Spleen (tissue), 13 donors: ENCODE results near the gene CYP2A13. TPM values are rescaled to one million over a fixed set of nuclear protein-coding genes. Genes with fewer than 3 reads are reported as not detected.
"Not testable (repeated sequence)": the region's sequence is repeated elsewhere in the genome, so short reads cannot be mapped to it uniquely, and the experiment has no call there.

ENCODE experiments used
- DNase-seq: peaks from one replicate; pipeline ENCODE4 v3.0.0-alpha.2; 2020
- H3K27ac ChIP-seq, 8 donors: fragments of 200-600 bp; sonication (generic) in 7 of 8; 1 replicate in 4 of 8; 2 replicates in 4 of 8; pipeline versions ENCODE4 v1.5.0 to v1.8.0; 2016 to 2021; ENCODE audit warnings: inconsistent platforms in 4 of 8, mild to moderate bottlenecking in 4 of 8, moderate library complexity in 1 of 8
- H3K27me3 ChIP-seq, 7 donors: fragments of 200-600 bp; sonication (generic) in 6 of 7; replicated peaks in 1 of 7; 1 replicate in 4 of 7; 2 replicates in 3 of 7; pipeline versions ENCODE4 v1.5.0 to v1.8.0; 2016 to 2021; ENCODE audit warnings: inconsistent platforms in 3 of 7, mild to moderate bottlenecking in 1 of 7
- H3K36me3 ChIP-seq, 6 donors: fragments of 200-600 bp; sonication (generic) in 5 of 6; 1 replicate in 4 of 6; 2 replicates in 2 of 6; pipeline versions ENCODE4 v1.5.0 to v1.8.0; 2016 to 2021; ENCODE audit warnings: inconsistent platforms in 2 of 6
- H3K4me1 ChIP-seq, 6 donors: fragments of 200-600 bp; sonication (generic) in 5 of 6; 1 replicate in 3 of 6; 2 replicates in 3 of 6; pipeline versions ENCODE4 v1.5.0 to v1.8.0; 2016 to 2021; ENCODE audit warnings: inconsistent platforms in 3 of 6
- H3K4me3 ChIP-seq, 8 donors: fragments of 200-600 bp; sonication (generic) in 7 of 8; 1 replicate in 4 of 8; 2 replicates in 4 of 8; pipeline versions ENCODE4 v1.5.0 to v1.8.0; 2016 to 2021; ENCODE audit warnings: inconsistent platforms in 4 of 8, mild to moderate bottlenecking in 4 of 8, moderate library complexity in 2 of 8
- H3K9me3 ChIP-seq, 8 donors: fragments of 200-600 bp; sonication (generic) in 7 of 8; 1 replicate in 4 of 8; 2 replicates in 4 of 8; pipeline versions ENCODE4 v1.5.0 to v1.8.0; 2016 to 2021; ENCODE audit warnings: inconsistent platforms in 4 of 8
- CTCF ChIP-seq, 11 experiments: fragments of 200-600 bp in 7 of 11; fragments of 450-650 bp in 4 of 11; sonication (generic) in 4 of 11; IDR thresholded peaks in 8 of 11; conservative IDR thresholded peaks in 3 of 11; 1 replicate in 7 of 11; 2 replicates in 4 of 11; pipeline versions ENCODE4 v1.4.0 to v1.8.0; 2016 to 2021; ENCODE audit warnings: antibody characterized with exemption in 11 of 11, inconsistent platforms in 4 of 11, mild to moderate bottlenecking in 1 of 11
- POLR2A ChIP-seq, 3 donors: fragments of 450-650 bp; IDR thresholded peaks; one replicate each; pipeline ENCODE4 v1.5.1; 2017; ENCODE audit warnings: antibody characterized with exemption in 3 of 3, mild to moderate bottlenecking in 1 of 3
- POLR2AphosphoS5 ChIP-seq, 3 donors: sonication (generic); formaldehyde crosslinking; IDR thresholded peaks; one replicate each; pipeline ENCODE4 v1.5.1; 2017; ENCODE audit warnings: antibody characterized with exemption in 3 of 3
- WGBS, 5 donors: extraction: QIAGEN DNeasy Blood & Tissue Kit in 3 of 5; methylation state at CpG; one replicate each; pipeline versions ENCODE4 v1.1.5 to v1.1.7; 2013 to 2018; 5-methylcytosine and 5-hydroxymethylcytosine counted together
- intact Hi-C: fragments of 100-400 bp; cut with DNase I; formaldehyde crosslinking; loops from one replicate; pipeline ENCODE4 v1.15.0; 2023; ENCODE audit warnings: low total_unique reads
- long read RNA-seq, 2 donors: transcript quantifications; one replicate each; lab custom pipeline, GENCODE V29; 2026
- polyA plus RNA-seq, 3 donors: library from polyadenylated mRNA; stranded (reverse); fragments of 200-250 nt; gene quantifications; one replicate each; pipeline ENCODE4 v1.2.1, GENCODE V29; 2013
- total RNA-seq, 7 donors: library from RNA; depleted of rRNA in 3 of 7; stranded (reverse); fragments of >200 nt in 3 of 7; fragmentation: NEBNext Ultra II Directional in 4 of 7; extraction: Animal tissue kit (Norgen Biotek cat#: 25700) in 4 of 7; gene quantifications; one replicate each; pipeline versions ENCODE4 v1.1.0 to v1.2.1, GENCODE V29; 2016 to 2021
- donor health status: healthy with polysubstance abuse.
- donor health status: DM: no; HTN: no; CAD: no; lungs with moderate emphysema.
- donor health status: DM: no; HTN: no; CAD: no.
- donor health status: Bipolar disorder and iron deficiency.
- donor health status: healthy.
- donor health status: DM: no; HTN: no; CAD: no.
- donor health status: DM: yes; HTN: yes; CAD: no.

The CYP2A13 gene
- total RNA-seq, result not detected
- polyA plus RNA-seq, result not detected
- long read RNA-seq, donor 1, result 0 reads
- long read RNA-seq, donor 2, result 0 reads

- Histone ChIP-seq H3K36me3 (no peaks in the 10 kb centered on the region), H3K9me3 (no peaks in the 10 kb centered on the region), H3K27me3 (peaks cover 0 to 77% (median 4%) of the 10 kb centered on the region in 7 donors), H3K4me3 (no peak within 1 kb of the TSS), H3K27ac (no peak within 1 kb of the TSS), H3K4me1 (no peaks in the 10 kb centered on the region)
- no peak for DNase-seq
- intact Hi-C loops, result no loop called here
- 58 to 76% (median 71%) methylated on average over 2 of the region's 2 CpGs for WGBS, 5 donors
- TF ChIP-seq POLR2AphosphoS5 (IDR thresholded peaks at IDR 0.05) (no peak), POLR2A (IDR thresholded peaks at IDR 0.05) (no peak), CTCF (IDR thresholded peaks at IDR 0.05 in 8 of 11, conservative IDR thresholded peaks at IDR 0.05 in 3 of 11) (no peak)
Measured at GRCh38 chr19:41088151-41088550, at the start of gene CYP2A13. Gene CYP2A13 (plus strand): TSS chr19:41088451. CDS start chr19:41088472, 21 bp downstream.

- no peak for DNase-seq
- 93 to 98% (median 95%) methylated on average over 1 of the region's 1 CpG for WGBS, 5 donors
- no peak overlapping the region for H3K27ac ChIP-seq
- TF ChIP-seq POLR2A (IDR thresholded peaks at IDR 0.05), result no peak
- no peak for TF ChIP-seq CTCF (IDR thresholded peaks at IDR 0.05 in 8 of 11, conservative IDR thresholded peaks at IDR 0.05 in 3 of 11)
- no peak for TF ChIP-seq POLR2AphosphoS5 (IDR thresholded peaks at IDR 0.05)
- intact Hi-C loops, result no loop called here
- no peak overlapping the region for H3K4me3 ChIP-seq
- no peaks in the 10 kb centered on the region for H3K27me3 ChIP-seq
- no peaks in the 10 kb centered on the region for H3K9me3 ChIP-seq
- no peaks in the 10 kb centered on the region for H3K4me1 ChIP-seq
- H3K36me3 ChIP-seq, result no peaks in the 10 kb centered on the region
Measured at GRCh38 chr19:41039806-41040205, 48.4 kb upstream of the CYP2A13 start.

GRCh38 chr19:41045095-41045494 is 43.2 kb upstream of the CYP2A13 start:
- H3K9me3 ChIP-seq, DNase-seq, H3K36me3 ChIP-seq, H3K4me3 ChIP-seq, H3K27ac ChIP-seq, H3K4me1 ChIP-seq, intact Hi-C loops: not testable (repeated sequence)
- H3K27me3 ChIP-seq, result peaks cover 0 to 27% (median 0%) of the 10 kb centered on the region in 7 donors
- 75 to 88% (median 79%) methylated on average over 1 of the region's 1 CpG for WGBS, 5 donors

GRCh38 chr19:41050426-41050825 is 37.8 kb upstream of the CYP2A13 start:
- WGBS, 5 donors, result 76 to 81% (median 80%) methylated on average over 13 of the region's 13 CpGs

GRCh38 chr19:41052162-41052561 is 36.1 kb upstream of the CYP2A13 start:
- H3K9me3 ChIP-seq, H3K36me3 ChIP-seq, H3K4me1 ChIP-seq, intact Hi-C loops, H3K27ac ChIP-seq, H3K4me3 ChIP-seq, DNase-seq: not testable (repeated sequence)
- WGBS, 5 donors, result 73 to 90% (median 86%) methylated on average over 7 of the region's 7 CpGs
- peaks cover 0 to 68% (median 0%) of the 10 kb centered on the region in 7 donors for H3K27me3 ChIP-seq

More at GRCh38 chr19:41050426-41050825, 37.8 kb upstream of the CYP2A13 start:
- DNase-seq, result no peak
- Histone ChIP-seq H3K4me1 (no peaks in the 10 kb centered on the region), H3K27ac (no peak overlapping the region), H3K27me3 (peaks cover 0 to 61% (median 0%) of the 10 kb centered on the region in 7 donors), H3K4me3 (no peak overlapping the region), H3K36me3 (no peaks in the 10 kb centered on the region), H3K9me3 (no peaks in the 10 kb centered on the region)
- intact Hi-C loops, result no loop called here
- TF ChIP-seq POLR2AphosphoS5 (IDR thresholded peaks at IDR 0.05) (no peak), POLR2A (IDR thresholded peaks at IDR 0.05) (no peak), CTCF (IDR thresholded peaks at IDR 0.05 in 8 of 11, conservative IDR thresholded peaks at IDR 0.05 in 3 of 11) (no peak)

GRCh38 chr19:41053331-41053730 is 34.9 kb upstream of the CYP2A13 start:
- H3K4me3 ChIP-seq, intact Hi-C loops, H3K27ac ChIP-seq, H3K9me3 ChIP-seq, H3K36me3 ChIP-seq, H3K4me1 ChIP-seq, DNase-seq: not testable (repeated sequence)
- H3K27me3 ChIP-seq, result peaks cover 0 to 69% (median 6%) of the 10 kb centered on the region in 7 donors
- WGBS, 5 donors, result 83 to 87% (median 85%) methylated on average over 10 of the region's 10 CpGs
